Measurements from ENCODE around the gene MAPK11. TPM values are rescaled to one million over a fixed set of nuclear protein-coding genes. Genes with fewer than 3 reads are reported as not detected.

Gene MAPK11
- total RNA-seq, 4 donors from 2014 or later: 0.65 to 8.1 (median 2.9) TPM

GRCh38 chr22:50317178-50317577 lies 47.0 kb upstream of the MAPK11 start:
- no peak for TF ChIP-seq CTCF (IDR thresholded peaks at IDR 0.05)
- H3K4me3 ChIP-seq (ENCODE audit: low read depth, poor library complexity, severe bottlenecking): no peak overlapping the region
- no peak for DNase-seq (ENCODE audit: low spot score in 2 of 2)
- intact Hi-C loops (cut with DNase I; ENCODE audit: low total_unique reads): no loop called here
- WGBS, 2 donors: 71 to 75% methylated on average over 7 to 9 of the region's 9 CpGs

GRCh38 chr22:50316114-50317065 lies 46.2 kb upstream of the MAPK11 start:
- 89 to 90% methylated on average over 18 to 28 of the region's 45 CpGs for WGBS, 2 donors
- no peak for DNase-seq (ENCODE audit: low spot score in 2 of 2)

DNA sequence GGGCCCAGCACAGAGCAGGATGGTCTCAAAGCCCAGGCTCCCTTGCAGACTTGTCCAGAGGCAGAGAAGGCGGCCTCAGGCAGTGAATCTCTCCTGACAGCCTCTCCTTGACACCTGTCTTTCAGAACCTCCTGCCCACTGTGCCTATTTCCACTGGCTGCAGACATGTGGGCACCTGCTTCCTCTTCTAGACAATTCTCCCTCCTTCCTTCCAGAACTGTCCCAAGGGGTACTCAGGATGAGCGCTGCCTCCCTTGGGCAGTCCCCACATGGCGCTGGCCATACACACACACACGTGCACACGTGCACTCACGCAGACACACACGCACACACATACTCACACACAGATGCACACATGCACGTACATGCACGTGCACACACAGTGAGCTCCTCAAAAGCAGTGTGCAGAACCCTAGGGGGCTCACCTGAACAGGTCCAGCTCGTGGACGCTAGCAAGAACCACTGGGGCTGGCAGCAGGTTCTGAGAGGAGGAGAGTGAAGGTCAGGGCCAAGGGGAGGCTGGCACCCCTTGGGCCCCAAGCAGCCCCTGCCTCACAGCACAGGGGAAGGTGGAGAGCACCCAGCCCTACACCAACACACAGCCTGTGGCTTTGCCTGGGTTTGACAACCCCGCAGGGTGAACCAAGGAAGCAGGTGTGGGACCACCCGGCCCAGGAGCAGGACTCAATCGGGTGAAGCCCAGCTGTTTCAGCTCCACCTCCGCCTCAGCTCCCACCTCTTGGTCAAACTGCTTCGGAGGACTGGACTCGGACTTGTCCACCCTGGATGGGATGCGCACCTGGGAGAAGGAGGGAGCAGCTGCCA lies 45.3 kb upstream of the MAPK11 start:
- intact Hi-C loops (cut with DNase I; ENCODE audit: low total_unique reads): no loop called here
- no peak for DNase-seq (ENCODE audit: low spot score in 2 of 2)
- 88 to 95% methylated on average over 18 of the region's 18 CpGs for WGBS, 2 donors
- TF ChIP-seq POLR2A (IDR thresholded peaks at IDR 0.05) (no peak), CTCF (IDR thresholded peaks at IDR 0.05) (no peak)
- no peak overlapping the region for H3K4me3 ChIP-seq (ENCODE audit: low read depth, poor library complexity, severe bottlenecking)

More at GRCh38 chr22:50316114-50317065, 46.2 kb upstream of the MAPK11 start:
- TF ChIP-seq POLR2A (IDR thresholded peaks at IDR 0.05) (no peak), CTCF (IDR thresholded peaks at IDR 0.05) (no peak)
- H3K4me3 ChIP-seq (ENCODE audit: low read depth, poor library complexity, severe bottlenecking): no peak overlapping the region
- intact Hi-C loops (cut with DNase I; ENCODE audit: low total_unique reads): no loop called here

- no peak overlapping the region for H3K4me3 ChIP-seq (ENCODE audit: low read depth, poor library complexity, severe bottlenecking)
- no peak for TF ChIP-seq POLR2A (IDR thresholded peaks at IDR 0.05)
- whole genome bisulfite sequencing, 2 donors: 49 to 63% methylated on average over 25 to 31 of the region's 33 CpGs
- intact Hi-C loops (cut with DNase I; ENCODE audit: low total_unique reads): no loop called here
- no peak for DNase-seq (ENCODE audit: low spot score in 2 of 2)
Measured at GRCh38 chr22:50314455-50315288, 44.5 kb upstream of the MAPK11 start.

DNA sequence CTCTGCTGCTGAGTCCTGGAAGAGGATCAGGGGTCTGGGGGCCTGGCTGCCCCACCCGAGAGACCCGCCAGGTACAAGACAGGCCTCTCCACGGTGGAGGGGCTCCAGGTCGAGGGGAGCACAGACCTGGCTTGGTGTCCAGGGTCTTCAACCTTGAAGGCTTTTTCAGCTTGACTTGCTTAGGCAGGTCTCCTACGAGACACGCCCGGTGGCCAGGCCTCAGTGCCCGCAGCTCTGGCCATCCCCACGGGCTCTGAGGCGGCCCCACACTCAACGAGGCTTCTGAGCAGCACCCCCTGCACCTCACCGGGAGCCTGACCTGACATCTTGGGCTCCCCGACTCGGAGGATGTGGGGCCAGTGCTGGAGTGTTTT lies 43.9 kb upstream of the MAPK11 start:
- intact Hi-C loops (cut with DNase I; ENCODE audit: low total_unique reads): no loop called here
- 71 to 80% methylated on average over 11 to 14 of the region's 14 CpGs for WGBS, 2 donors
- no peak overlapping the region for H3K4me3 ChIP-seq (ENCODE audit: low read depth, poor library complexity, severe bottlenecking)
- DNase-seq (ENCODE audit: low spot score in 2 of 2): no peak
- no peak for TF ChIP-seq CTCF (IDR thresholded peaks at IDR 0.05)
- no peak for TF ChIP-seq POLR2A (IDR thresholded peaks at IDR 0.05)

Measured in lower leg skin (tissue), 4 donors.